B cell (primary cell): ENCODE results near the gene SLC48A1. TPM values are rescaled to one million over a fixed set of nuclear protein-coding genes. Genes with fewer than 3 reads are reported as not detected.
A peak's percentile ranks its signal among the peaks of the same experiment; 100 is the strongest.

Experiments used
- ATAC-seq: fragments of 200-7000 bp; cut with Tn5 transposase; one replicate; pipeline ENCODE4 v1.10.0; 2021; ENCODE audit warnings: low read depth, mild to moderate bottlenecking, moderate number of reproducible peaks, moderate library complexity
- CTCF ChIA-PET: fragments of 350-600 bp; sonication (Branson Sonifier 250); formaldehyde crosslinking; loops from one replicate; lab custom pipeline; 2021; ENCODE audit warnings: antibody characterized with exemption, inconsistent platforms; lab: Charles Lee
- POLR2A ChIA-PET: fragments of 350-600 bp; sonication (Branson Sonifier 250); formaldehyde crosslinking; loops from one replicate; lab custom pipeline; 2021; ENCODE audit warnings: antibody characterized with exemption; lab: Charles Lee
- DNase-seq: peaks from one replicate; pipeline ENCODE4 v3.0.0; 2013
- H2AFZ ChIP-seq: 2 replicates; pipeline ENCODE4 v1.6.1; 2012; ENCODE audit warnings: mild to moderate bottlenecking, low read depth, low read length; ENCODE audit not compliant: insufficient read depth, poor library complexity, severe bottlenecking
- H3K27ac ChIP-seq, 2 donors: 1 replicate in 1 of 2; 2 replicates in 1 of 2; pipeline ENCODE4 v1.5.1; 2012 to 2013; ENCODE audit warnings: low read length in 2 of 2, mild to moderate bottlenecking in 2 of 2, moderate library complexity in 1 of 2
- H3K27me3 ChIP-seq, 4 experiments: fragments of 200-600 bp in 1 of 4; sonication (generic) in 1 of 4; replicated peaks in 1 of 4; 1 replicate in 2 of 4; 2 replicates in 2 of 4; pipeline versions ENCODE4 v1.6.1 to v1.7.0; 2013 to 2016; ENCODE audit warnings: low read length in 3 of 4, mild to moderate bottlenecking in 2 of 4, mixed read lengths in 1 of 4, moderate library complexity in 1 of 4; ENCODE audit not compliant: insufficient read depth in 4 of 4, control insufficient read depth in 3 of 4; ENCODE audit errors: control extremely low read depth in 1 of 4
- H3K36me3 ChIP-seq, 2 experiments: replicated peaks in 1 of 2; 1 replicate in 1 of 2; 2 replicates in 1 of 2; pipeline versions ENCODE4 v1.6.1 to v1.7.1; 2013; ENCODE audit warnings: low read length in 1 of 2; ENCODE audit not compliant: insufficient read depth in 2 of 2, control insufficient read depth in 1 of 2; ENCODE audit errors: control extremely low read depth in 1 of 2, extremely low read depth in 1 of 2
- H3K4me1 ChIP-seq, 2 donors: fragments of 200-600 bp in 1 of 2; sonication (generic) in 1 of 2; 1 replicate in 1 of 2; 2 replicates in 1 of 2; pipeline versions ENCODE4 v1.5.1 to v1.6.1; 2013 to 2017; ENCODE audit warnings: low read length in 2 of 2; ENCODE audit not compliant: control insufficient read depth in 2 of 2, insufficient read depth in 2 of 2
- H3K4me2 ChIP-seq: replicated peaks from 2 replicates; pipeline ENCODE3; 2012; ENCODE audit warnings: mild to moderate bottlenecking, low read depth, low read length; ENCODE audit not compliant: poor library complexity, severe bottlenecking
- H3K4me3 ChIP-seq, 5 experiments: fragments of 200-600 bp in 1 of 5; sonication (generic) in 1 of 5; 1 replicate in 3 of 5; 2 replicates in 2 of 5; pipeline versions ENCODE4 v1.5.1 to v1.7.0; 2011 to 2016; ENCODE audit warnings: low read length in 4 of 5, mild to moderate bottlenecking in 4 of 5, low read depth in 2 of 5, control low read depth in 1 of 5, moderate library complexity in 1 of 5; ENCODE audit not compliant: insufficient read depth in 1 of 5; ENCODE audit errors: control extremely low read depth in 1 of 5, extremely low read depth in 1 of 5
- H3K79me2 ChIP-seq: fragments of 200-600 bp; sonication (generic); one replicate; pipeline ENCODE4 v1.6.0; 2016; ENCODE audit warnings: low read length; ENCODE audit not compliant: control insufficient read depth, insufficient read depth
- H3K9ac ChIP-seq: fragments of 200-600 bp; sonication (generic); 2 replicates; pipeline ENCODE4 v1.6.1; 2017; ENCODE audit warnings: mild to moderate bottlenecking, low read length, moderate library complexity
- H3K9me3 ChIP-seq, 3 donors: one replicate each; pipeline versions ENCODE4 v1.6.1 to v1.7.1; 2013; ENCODE audit warnings: low read length in 2 of 3; ENCODE audit not compliant: control insufficient read depth in 2 of 3, insufficient read depth in 1 of 3; ENCODE audit errors: control extremely low read depth in 1 of 3
- H4K20me1 ChIP-seq: 2 replicates; pipeline ENCODE4 v1.6.0; 2012; ENCODE audit warnings: mild to moderate bottlenecking, low read length; ENCODE audit not compliant: insufficient read depth, control insufficient read depth, poor library complexity, severe bottlenecking
- H3K27ac Mint-ChIP-seq: one replicate; pipeline ENCODE4 v1.8.0; 2021; ENCODE audit warnings: mixed read lengths
- H3K27me3 Mint-ChIP-seq: one replicate; pipeline ENCODE4 v1.8.0; 2021; ENCODE audit warnings: mixed read lengths
- H3K4me1 Mint-ChIP-seq: one replicate; pipeline ENCODE4 v1.8.0; 2021; ENCODE audit warnings: mixed read lengths
- H3K4me3 Mint-ChIP-seq: one replicate; pipeline ENCODE4 v1.8.0; 2021; ENCODE audit warnings: mixed read lengths
- H3K9me3 Mint-ChIP-seq: one replicate; pipeline ENCODE4 v1.8.0; 2022; ENCODE audit warnings: mixed read lengths; ENCODE audit not compliant: insufficient read depth
- CTCF ChIP-seq: fragments of 200-600 bp; IDR thresholded peaks from one replicate; pipeline ENCODE4 v1.8.0; 2022; ENCODE audit warnings: antibody characterized with exemption, mild to moderate bottlenecking
- EZH2 ChIP-seq: IDR thresholded peaks from 2 replicates; pipeline ENCODE4 v1.6.1; 2012; ENCODE audit warnings: borderline replicate concordance, low read depth, mild to moderate bottlenecking, moderate library complexity, low read length; ENCODE audit not compliant: insufficient read depth, poor library complexity, severe bottlenecking
- WGBS: methylation state at CpG from one replicate; pipeline ENCODE4 v1.1.5; 2013; ENCODE audit warnings: missing lambda C conversion rate; ENCODE audit not compliant: insufficient coverage; 5-methylcytosine and 5-hydroxymethylcytosine counted together
- intact Hi-C: fragments of 100-400 bp; cut with micrococcal nuclease; formaldehyde crosslinking; loops from one replicate; pipeline ENCODE4 v1.10.0; 2022
- polyA plus RNA-seq: library from polyadenylated mRNA; depleted of rRNA; stranded (reverse); fragments of >200 nt; gene quantifications from 2 replicates; pipeline ENCODE4 v1.2.3, GENCODE V29; 2012
- total RNA-seq, 2 donors: library from RNA; stranded (reverse); fragments of 120-200 nt in 1 of 2; gene quantifications; 1 replicate in 1 of 2; 2 replicates in 1 of 2; pipeline versions ENCODE4 v1.2.3 to v1.2.4, GENCODE V29; 2013 to 2022

Gene SLC48A1
- total and polyA plus RNA-seq, 2 donors (not counting 1 experiment from before 2014, with no cell fraction given): 8.0 to 20.0 TPM

DNA sequence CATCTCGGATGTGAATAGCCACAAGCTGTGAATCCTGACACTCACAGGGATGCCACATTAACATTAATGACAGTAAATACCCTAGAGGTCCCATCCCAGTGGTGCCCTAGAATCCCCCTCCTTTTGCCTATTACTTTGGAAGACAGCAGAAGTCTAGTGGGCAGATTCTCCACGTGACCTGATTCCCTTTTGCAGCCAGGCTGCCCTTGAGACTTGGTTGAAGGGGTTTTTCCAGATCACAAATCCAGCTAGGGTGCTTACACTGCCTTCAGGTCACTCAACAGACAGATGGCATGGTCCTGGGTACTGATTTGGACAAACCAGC, 38.0 kb downstream of the SLC48A1 start:
- POLR2A ChIA-PET: interaction anchor here (0.5 to 17.3 kb wide), 5 partner anchors 9 to 428 kb away, joined by 3 to 264 read pairs (median 6); partner anchors contain the start of gene HDAC7
- Mint-ChIP-seq H3K4me1 (peaks cover 95% of the 10 kb centered on the region), H3K27ac (peak overlapping the region; percentile 96), H3K27me3 (no peaks in the 10 kb centered on the region), H3K4me3 (peak overlapping the region; percentile 78), H3K9me3 (no peaks in the 10 kb centered on the region)
- H3K79me2 ChIP-seq: peaks cover 96% of the 10 kb centered on the region
- H3K4me2 ChIP-seq: peak overlapping the region; percentile 87
- peaks cover 0 to under 1% of the 10 kb centered on the region in 2 experiments for H3K36me3 ChIP-seq
- TF ChIP-seq EZH2 (no peak), CTCF (no peak)
- DNase-seq (peak; percentile 47), ATAC-seq (no peak)
- intact Hi-C loops: loop anchor here (5.0 kb wide), 2 partner anchors 454 to 1824 kb away; no protein-coding TSS in a partner anchor
- H3K4me3 ChIP-seq: peak overlapping the region in 2 of 5 experiments; percentile 61 to 63
- peak overlapping the region; percentile 96 to 98 for H3K27ac ChIP-seq
- H3K9ac ChIP-seq: peak overlapping the region; percentile 69
- H3K4me1 ChIP-seq: peaks cover 90 to 98% of the 10 kb centered on the region in 2 donors
- CTCF ChIA-PET: interaction anchor here (1.3 to 38.8 kb wide), 7 partner anchors 10 to 96 kb away, joined by 3 to 1203 read pairs (median 5); no protein-coding TSS in a partner anchor
- no peaks in the 10 kb centered on the region for H4K20me1 ChIP-seq
- 22% methylated on average over 2 of the region's 2 CpGs for WGBS
- no peaks in the 10 kb centered on the region for H3K27me3 ChIP-seq
- no peak overlapping the region for H2AFZ ChIP-seq
- H3K9me3 ChIP-seq: no peaks in the 10 kb centered on the region
